Measurements from ENCODE around the gene ITPK1.

Gene ITPK1

GRCh38 chr14:93025055-93025454 is 90.7 kb downstream of the ITPK1 start:
- Histone ChIP-seq H3K4me1 (ENCODE audit: control insufficient read depth in 2 of 2, insufficient read depth in 2 of 2, low read length in 2 of 2) (no peaks in the 10 kb centered on the region), H3K9me3 (ENCODE audit: control insufficient read depth in 2 of 2, low read length in 2 of 2) (no peaks in the 10 kb centered on the region), H3K4me3 (ENCODE audit: low read length in 2 of 2) (no peak overlapping the region), H3K9ac (ENCODE audit: low read depth in 1 of 2, low read length in 2 of 2) (no peak overlapping the region), H3K36me3 (ENCODE audit: control insufficient read depth in 2 of 2, insufficient read depth in 2 of 2, low read length in 2 of 2) (peaks cover 0 to 3% of the 10 kb centered on the region in 2 donors), H3K27me3 (ENCODE audit: control insufficient read depth in 2 of 2, insufficient read depth in 2 of 2, low read length in 2 of 2) (no peaks in the 10 kb centered on the region), H3K27ac (ENCODE audit: low read depth in 2 of 2, low read length in 2 of 2) (no peak overlapping the region)

GRCh38 chr14:93024493-93024892 is 91.2 kb downstream of the ITPK1 start:
- peaks cover 0 to 4% of the 10 kb centered on the region in 2 donors for H3K4me1 ChIP-seq (ENCODE audit: control insufficient read depth in 2 of 2, insufficient read depth in 2 of 2, low read length in 2 of 2)

GRCh38 chr14:93023802-93024434 is 91.8 kb downstream of the ITPK1 start:
- H3K9ac ChIP-seq (ENCODE audit: low read depth in 1 of 2, low read length in 2 of 2), result no peak overlapping the region
- H3K4me3 ChIP-seq (ENCODE audit: low read length in 2 of 2), result no peak overlapping the region
- H3K36me3 ChIP-seq (ENCODE audit: control insufficient read depth in 2 of 2, insufficient read depth in 2 of 2, low read length in 2 of 2), result peaks cover 0 to 3% of the 10 kb centered on the region in 2 donors
- H3K27ac ChIP-seq (ENCODE audit: low read depth in 2 of 2, low read length in 2 of 2), result no peak overlapping the region
- peaks cover 0 to 8% of the 10 kb centered on the region in 2 donors for H3K4me1 ChIP-seq (ENCODE audit: control insufficient read depth in 2 of 2, insufficient read depth in 2 of 2, low read length in 2 of 2)
- no peaks in the 10 kb centered on the region for H3K9me3 ChIP-seq (ENCODE audit: control insufficient read depth in 2 of 2, low read length in 2 of 2)
- H3K27me3 ChIP-seq (ENCODE audit: control insufficient read depth in 2 of 2, insufficient read depth in 2 of 2, low read length in 2 of 2), result no peaks in the 10 kb centered on the region

More at GRCh38 chr14:93024493-93024892, 91.2 kb downstream of the ITPK1 start:
- no peaks in the 10 kb centered on the region for H3K9me3 ChIP-seq (ENCODE audit: control insufficient read depth in 2 of 2, low read length in 2 of 2)
- no peak overlapping the region for H3K4me3 ChIP-seq (ENCODE audit: low read length in 2 of 2)
- H3K36me3 ChIP-seq (ENCODE audit: control insufficient read depth in 2 of 2, insufficient read depth in 2 of 2, low read length in 2 of 2), result peaks cover 0 to 3% of the 10 kb centered on the region in 2 donors
- H3K27ac ChIP-seq (ENCODE audit: low read depth in 2 of 2, low read length in 2 of 2), result no peak overlapping the region
- H3K27me3 ChIP-seq (ENCODE audit: control insufficient read depth in 2 of 2, insufficient read depth in 2 of 2, low read length in 2 of 2), result no peaks in the 10 kb centered on the region
- H3K9ac ChIP-seq (ENCODE audit: low read depth in 1 of 2, low read length in 2 of 2), result no peak overlapping the region

GRCh38 chr14:93023039-93023438 is 92.7 kb downstream of the ITPK1 start:
- Histone ChIP-seq H3K4me3 (ENCODE audit: low read length in 2 of 2) (no peak overlapping the region), H3K36me3 (ENCODE audit: control insufficient read depth in 2 of 2, insufficient read depth in 2 of 2, low read length in 2 of 2) (peaks cover 0 to 3% of the 10 kb centered on the region in 2 donors), H3K27me3 (ENCODE audit: control insufficient read depth in 2 of 2, insufficient read depth in 2 of 2, low read length in 2 of 2) (no peaks in the 10 kb centered on the region), H3K9me3 (ENCODE audit: control insufficient read depth in 2 of 2, low read length in 2 of 2) (no peaks in the 10 kb centered on the region), H3K27ac (ENCODE audit: low read depth in 2 of 2, low read length in 2 of 2) (no peak overlapping the region), H3K9ac (ENCODE audit: low read depth in 1 of 2, low read length in 2 of 2) (no peak overlapping the region), H3K4me1 (ENCODE audit: control insufficient read depth in 2 of 2, insufficient read depth in 2 of 2, low read length in 2 of 2) (peaks cover 5 to 11% of the 10 kb centered on the region in 2 donors)

- H3K9me3 ChIP-seq (ENCODE audit: control insufficient read depth in 2 of 2, low read length in 2 of 2), result no peaks in the 10 kb centered on the region
- H3K4me1 ChIP-seq (ENCODE audit: control insufficient read depth in 2 of 2, insufficient read depth in 2 of 2, low read length in 2 of 2), result peaks cover 7 to 11% of the 10 kb centered on the region in 2 donors
- peaks cover 11 to 18% of the 10 kb centered on the region in 2 donors for H3K36me3 ChIP-seq (ENCODE audit: control insufficient read depth in 2 of 2, insufficient read depth in 2 of 2, low read length in 2 of 2)
- no peak overlapping the region for H3K9ac ChIP-seq (ENCODE audit: low read depth in 1 of 2, low read length in 2 of 2)
- no peak overlapping the region for H3K4me3 ChIP-seq (ENCODE audit: low read length in 2 of 2)
- H3K27me3 ChIP-seq (ENCODE audit: control insufficient read depth in 2 of 2, insufficient read depth in 2 of 2, low read length in 2 of 2), result no peaks in the 10 kb centered on the region
- H3K27ac ChIP-seq (ENCODE audit: low read depth in 2 of 2, low read length in 2 of 2), result peak overlapping the region in 1 of 2 donors; percentile 38
Observed at GRCh38 chr14:93019970-93020369, 95.8 kb downstream of the ITPK1 start.

GRCh38 chr14:93019367-93019843 is 96.3 kb downstream of the ITPK1 start:
- Histone ChIP-seq H3K27ac (ENCODE audit: low read depth in 2 of 2, low read length in 2 of 2) (peak overlapping the region; percentile 33 to 38), H3K4me3 (ENCODE audit: low read length in 2 of 2) (no peak overlapping the region), H3K9ac (ENCODE audit: low read depth in 1 of 2, low read length in 2 of 2) (no peak overlapping the region), H3K4me1 (ENCODE audit: control insufficient read depth in 2 of 2, insufficient read depth in 2 of 2, low read length in 2 of 2) (peaks cover 7 to 11% of the 10 kb centered on the region in 2 donors), H3K36me3 (ENCODE audit: control insufficient read depth in 2 of 2, insufficient read depth in 2 of 2, low read length in 2 of 2) (peaks cover 11 to 15% of the 10 kb centered on the region in 2 donors), H3K27me3 (ENCODE audit: control insufficient read depth in 2 of 2, insufficient read depth in 2 of 2, low read length in 2 of 2) (no peaks in the 10 kb centered on the region), H3K9me3 (ENCODE audit: control insufficient read depth in 2 of 2, low read length in 2 of 2) (no peaks in the 10 kb centered on the region)

GRCh38 chr14:93018366-93018765 is 97.4 kb downstream of the ITPK1 start:
- H3K36me3 ChIP-seq (ENCODE audit: control insufficient read depth in 2 of 2, insufficient read depth in 2 of 2, low read length in 2 of 2), result peaks cover 11 to 16% of the 10 kb centered on the region in 2 donors
- H3K4me3 ChIP-seq (ENCODE audit: low read length in 2 of 2), result no peak overlapping the region
- H3K4me1 ChIP-seq (ENCODE audit: control insufficient read depth in 2 of 2, insufficient read depth in 2 of 2, low read length in 2 of 2), result peaks cover 7 to 15% of the 10 kb centered on the region in 2 donors
- no peaks in the 10 kb centered on the region for H3K27me3 ChIP-seq (ENCODE audit: control insufficient read depth in 2 of 2, insufficient read depth in 2 of 2, low read length in 2 of 2)
- no peak overlapping the region for H3K9ac ChIP-seq (ENCODE audit: low read depth in 1 of 2, low read length in 2 of 2)
- no peaks in the 10 kb centered on the region for H3K9me3 ChIP-seq (ENCODE audit: control insufficient read depth in 2 of 2, low read length in 2 of 2)
- H3K27ac ChIP-seq (ENCODE audit: low read depth in 2 of 2, low read length in 2 of 2), result no peak overlapping the region

- Histone ChIP-seq H3K4me1 (ENCODE audit: control insufficient read depth in 2 of 2, insufficient read depth in 2 of 2, low read length in 2 of 2) (peaks cover 7 to 15% of the 10 kb centered on the region in 2 donors), H3K27ac (ENCODE audit: low read depth in 2 of 2, low read length in 2 of 2) (no peak overlapping the region), H3K9ac (ENCODE audit: low read depth in 1 of 2, low read length in 2 of 2) (no peak overlapping the region)
Observed at GRCh38 chr14:93017898-93018297, 97.8 kb downstream of the ITPK1 start.

GRCh38 chr14:93017301-93017797 is 98.4 kb downstream of the ITPK1 start:
- H3K27ac ChIP-seq (ENCODE audit: low read depth in 2 of 2, low read length in 2 of 2), result no peak overlapping the region
- no peak overlapping the region for H3K9ac ChIP-seq (ENCODE audit: low read depth in 1 of 2, low read length in 2 of 2)
- H3K4me3 ChIP-seq (ENCODE audit: low read length in 2 of 2), result no peak overlapping the region
- no peaks in the 10 kb centered on the region for H3K27me3 ChIP-seq (ENCODE audit: control insufficient read depth in 2 of 2, insufficient read depth in 2 of 2, low read length in 2 of 2)
- peaks cover 11 to 16% of the 10 kb centered on the region in 2 donors for H3K36me3 ChIP-seq (ENCODE audit: control insufficient read depth in 2 of 2, insufficient read depth in 2 of 2, low read length in 2 of 2)
- H3K4me1 ChIP-seq (ENCODE audit: control insufficient read depth in 2 of 2, insufficient read depth in 2 of 2, low read length in 2 of 2), result peaks cover 12 to 18% of the 10 kb centered on the region in 2 donors
- no peaks in the 10 kb centered on the region for H3K9me3 ChIP-seq (ENCODE audit: control insufficient read depth in 2 of 2, low read length in 2 of 2)

More at GRCh38 chr14:93017898-93018297, 97.8 kb downstream of the ITPK1 start:
- Histone ChIP-seq H3K9me3 (ENCODE audit: control insufficient read depth in 2 of 2, low read length in 2 of 2) (no peaks in the 10 kb centered on the region), H3K36me3 (ENCODE audit: control insufficient read depth in 2 of 2, insufficient read depth in 2 of 2, low read length in 2 of 2) (peaks cover 11 to 16% of the 10 kb centered on the region in 2 donors), H3K4me3 (ENCODE audit: low read length in 2 of 2) (no peak overlapping the region), H3K27me3 (ENCODE audit: control insufficient read depth in 2 of 2, insufficient read depth in 2 of 2, low read length in 2 of 2) (no peaks in the 10 kb centered on the region)

- peaks cover 11 to 16% of the 10 kb centered on the region in 2 donors for H3K36me3 ChIP-seq (ENCODE audit: control insufficient read depth in 2 of 2, insufficient read depth in 2 of 2, low read length in 2 of 2)
- H3K4me1 ChIP-seq (ENCODE audit: control insufficient read depth in 2 of 2, insufficient read depth in 2 of 2, low read length in 2 of 2), result peaks cover 18 to 25% of the 10 kb centered on the region in 2 donors
- no peaks in the 10 kb centered on the region for H3K9me3 ChIP-seq (ENCODE audit: control insufficient read depth in 2 of 2, low read length in 2 of 2)
- no peak overlapping the region for H3K9ac ChIP-seq (ENCODE audit: low read depth in 1 of 2, low read length in 2 of 2)
- H3K27me3 ChIP-seq (ENCODE audit: control insufficient read depth in 2 of 2, insufficient read depth in 2 of 2, low read length in 2 of 2), result no peaks in the 10 kb centered on the region
- H3K27ac ChIP-seq (ENCODE audit: low read depth in 2 of 2, low read length in 2 of 2), result no peak overlapping the region
- no peak overlapping the region for H3K4me3 ChIP-seq (ENCODE audit: low read length in 2 of 2)
Observed at GRCh38 chr14:93016275-93016845, 99.4 kb downstream of the ITPK1 start.

Data from mucosa of rectum (tissue), 2 donors.